HG02798 (cell line): ENCODE measurements around the gene TMEM81.

ENCODE experiments used
- ATAC-seq: cut with Tn5 transposase; IDR thresholded peaks from one replicate; pipeline ENCODE4 v1.9.1; 2021; ENCODE audit warnings: mild to moderate bottlenecking; ENCODE audit not compliant: unreplicated experiment, poor library complexity

Gene TMEM81

DNA sequence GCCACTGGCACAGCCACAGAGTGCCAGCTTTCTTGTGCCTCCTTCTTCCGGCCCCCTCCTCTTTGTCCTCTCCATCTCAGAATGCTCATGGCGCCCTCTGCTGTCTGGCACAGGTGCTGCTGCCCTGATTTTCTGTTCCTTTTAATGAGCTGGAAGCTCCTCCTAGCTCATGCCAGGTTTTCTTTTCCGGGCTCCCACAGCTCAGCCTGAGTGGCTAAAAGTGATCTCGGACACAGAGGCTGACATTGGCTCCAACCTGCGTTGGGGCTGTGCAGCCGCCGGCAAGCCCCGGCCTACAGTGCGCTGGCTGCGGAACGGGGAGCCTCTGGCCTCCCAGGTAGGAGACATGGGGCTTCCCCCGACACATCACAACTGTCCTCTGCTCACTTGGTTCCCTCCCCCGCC, 22.6 kb downstream of the TMEM81 start:
- ATAC-seq = no peak

DNA sequence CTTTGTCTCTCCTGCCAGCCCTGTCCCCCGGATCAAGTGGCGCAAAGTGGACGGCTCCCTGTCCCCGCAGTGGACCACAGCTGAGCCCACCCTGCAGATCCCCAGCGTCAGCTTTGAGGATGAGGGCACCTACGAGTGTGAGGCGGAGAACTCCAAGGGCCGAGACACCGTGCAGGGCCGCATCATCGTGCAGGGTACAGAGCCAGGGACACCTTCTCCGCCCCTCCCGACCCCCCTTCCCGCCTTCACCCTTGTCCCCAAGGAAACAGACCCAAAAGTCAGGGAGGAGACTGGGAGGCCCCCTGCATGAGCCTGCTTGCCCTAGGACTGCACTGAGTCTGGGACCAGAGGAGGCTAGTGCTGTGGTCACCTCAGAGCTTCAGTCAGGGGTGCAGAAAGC, 23.0 kb downstream of the TMEM81 start:
- ATAC-seq = no peak

GRCh38 chr1:205060746-205061145, 23.5 kb downstream of the TMEM81 start:
- no peak for ATAC-seq

DNA sequence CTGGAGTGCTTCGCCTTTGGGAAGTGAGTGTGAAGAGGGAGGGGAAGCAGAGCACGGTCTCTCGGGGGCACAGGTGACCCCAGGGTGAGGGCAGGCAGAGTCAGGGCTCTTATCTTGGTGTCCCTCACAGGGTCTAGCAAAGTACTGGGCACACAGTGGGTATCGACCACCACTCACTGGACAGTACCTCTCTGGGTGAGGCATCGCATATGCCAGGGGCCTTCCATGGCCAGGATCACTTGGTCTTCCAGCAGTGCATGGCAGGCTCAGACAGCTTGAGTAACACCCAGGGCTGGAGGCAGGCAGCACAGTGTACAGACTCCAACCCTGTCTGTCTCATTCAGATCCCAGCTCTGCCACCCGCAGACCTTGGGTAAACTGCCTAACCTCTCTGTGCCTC, 24.6 kb downstream of the TMEM81 start:
- ATAC-seq = no peak

GRCh38 chr1:205058853-205059252, 25.4 kb downstream of the TMEM81 start:
- no peak for ATAC-seq

- no peak for ATAC-seq
Measured at GRCh38 chr1:205057808-205058575, 26.3 kb downstream of the TMEM81 start.

- no peak for ATAC-seq
Measured at GRCh38 chr1:205056956-205057568, 27.2 kb downstream of the TMEM81 start.

GRCh38 chr1:205056188-205056611, 28.1 kb downstream of the TMEM81 start:
- no peak for ATAC-seq

- no peak for ATAC-seq
Measured at GRCh38 chr1:205054013-205054412, 30.2 kb downstream of the TMEM81 start.

GRCh38 chr1:205053296-205053695, 31.0 kb downstream of the TMEM81 start:
- no peak for ATAC-seq

DNA sequence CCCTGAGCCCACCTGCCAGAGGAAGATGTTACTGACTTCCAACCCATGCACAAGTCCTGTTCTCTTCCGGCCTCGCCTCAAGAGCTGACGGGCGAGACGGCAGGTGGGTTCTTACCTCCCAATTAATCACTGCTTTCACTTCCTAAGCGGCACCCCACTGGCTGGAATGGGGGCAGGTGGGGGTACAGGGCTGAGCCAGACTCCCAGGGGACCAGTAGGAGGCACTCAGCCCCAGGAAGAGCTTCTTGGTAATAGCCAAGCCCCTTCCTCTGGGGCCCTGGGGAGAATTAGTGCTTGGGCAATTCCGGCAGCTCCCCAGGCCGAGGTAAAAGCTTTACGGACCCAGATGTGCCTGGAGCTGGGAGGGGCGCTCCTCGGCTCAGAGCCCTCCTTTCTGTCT, 31.6 kb downstream of the TMEM81 start:
- ATAC-seq = no peak

GRCh38 chr1:205049479-205049878, 34.8 kb downstream of the TMEM81 start:
- ATAC-seq = no peak

DNA sequence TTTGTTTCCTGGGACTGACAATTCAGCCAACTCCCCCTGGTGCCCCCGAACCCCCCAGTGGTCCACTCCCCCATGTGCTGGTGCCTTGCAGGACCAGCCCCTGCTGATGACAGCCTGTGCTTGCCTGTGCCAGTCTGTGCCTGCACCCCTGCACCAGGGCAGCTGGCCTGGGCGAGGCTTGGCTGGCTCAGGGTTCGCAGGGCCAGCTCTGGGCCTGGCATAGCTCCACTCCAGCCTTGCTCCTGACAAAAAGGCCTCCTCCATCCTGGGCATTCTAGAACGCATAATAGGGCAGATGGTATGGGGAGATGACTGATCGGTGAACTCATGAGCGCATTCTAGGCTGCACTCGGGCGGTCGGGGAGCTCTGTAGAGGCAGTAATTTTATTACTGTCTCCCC, 35.9 kb downstream of the TMEM81 start:
- ATAC-seq = no peak

DNA sequence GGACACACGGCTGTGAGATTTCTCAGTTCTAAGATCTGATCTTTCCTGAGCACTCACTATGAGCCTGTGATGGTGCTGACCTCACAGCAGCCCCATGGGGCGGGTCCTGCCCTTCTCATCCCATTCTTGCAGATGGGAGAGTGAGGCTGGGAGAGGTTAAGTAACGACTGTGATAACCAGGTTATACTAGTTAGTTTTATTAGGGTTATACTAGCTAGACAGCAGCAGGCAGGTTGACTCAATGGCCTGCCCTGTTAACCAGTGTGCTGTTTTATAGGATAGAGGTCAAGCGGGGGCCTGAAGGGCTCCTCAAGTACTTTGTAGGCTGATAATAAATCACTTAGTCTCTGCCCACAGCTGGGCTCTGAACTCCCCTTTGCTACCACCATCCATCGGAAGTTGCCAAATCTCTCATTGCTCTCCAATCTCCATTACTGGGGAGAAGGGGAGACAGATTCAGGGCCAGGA, 36.5 kb downstream of the TMEM81 start:
- no peak for ATAC-seq

- no peak for ATAC-seq
Measured at GRCh38 chr1:205046870-205047269, 37.4 kb downstream of the TMEM81 start.

GRCh38 chr1:205045146-205045545, 39.1 kb downstream of the TMEM81 start:
- ATAC-seq = no peak

DNA sequence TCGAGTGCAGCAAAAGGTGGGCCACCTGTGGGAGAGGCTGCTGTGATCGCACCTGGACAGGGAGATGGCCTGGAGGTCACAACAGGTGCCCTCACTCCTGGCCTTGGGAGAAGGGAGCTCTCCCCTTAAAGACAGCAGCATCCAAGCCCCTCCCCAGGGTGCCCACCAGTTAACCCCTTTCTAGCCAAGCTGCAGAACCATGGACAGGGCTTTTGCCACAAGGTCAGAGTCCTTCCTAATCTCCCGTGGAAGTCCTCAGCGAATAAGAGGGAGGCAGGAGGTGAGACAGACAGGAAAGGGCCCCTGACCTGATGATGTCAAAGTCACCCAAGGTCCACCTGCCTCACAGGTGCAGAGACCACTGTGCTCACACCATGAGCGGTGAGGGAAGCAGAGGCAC, 39.5 kb downstream of the TMEM81 start:
- no peak for ATAC-seq

DNA sequence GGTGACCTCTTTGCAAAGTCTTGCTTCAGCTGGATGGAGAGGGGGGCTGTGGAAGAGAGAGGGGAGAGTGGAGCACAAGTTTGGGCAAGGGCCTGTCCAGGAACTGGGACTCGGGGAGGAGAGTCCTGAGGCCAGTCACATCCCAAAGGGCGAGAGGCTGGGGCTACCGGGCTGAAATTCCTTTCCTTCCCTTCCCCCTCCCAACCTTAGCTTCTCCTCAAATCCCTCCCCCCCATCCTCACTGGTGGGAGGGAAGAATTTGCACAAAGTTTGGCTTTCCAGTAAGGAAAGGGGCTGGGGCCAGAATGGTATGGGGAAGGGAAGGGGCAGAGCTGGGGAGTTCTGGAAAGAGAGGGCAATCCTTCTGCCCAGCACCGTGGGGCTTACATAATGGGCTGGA, 40.4 kb downstream of the TMEM81 start:
- ATAC-seq = no peak

GRCh38 chr1:205042911-205043806, 41.1 kb downstream of the TMEM81 start, which contains the start of gene CNTN2:
Gene CNTN2 (plus strand): TSS chr1:205043212. CDS start chr1:205053186, 9,974 bp downstream.
- no peak for ATAC-seq

DNA sequence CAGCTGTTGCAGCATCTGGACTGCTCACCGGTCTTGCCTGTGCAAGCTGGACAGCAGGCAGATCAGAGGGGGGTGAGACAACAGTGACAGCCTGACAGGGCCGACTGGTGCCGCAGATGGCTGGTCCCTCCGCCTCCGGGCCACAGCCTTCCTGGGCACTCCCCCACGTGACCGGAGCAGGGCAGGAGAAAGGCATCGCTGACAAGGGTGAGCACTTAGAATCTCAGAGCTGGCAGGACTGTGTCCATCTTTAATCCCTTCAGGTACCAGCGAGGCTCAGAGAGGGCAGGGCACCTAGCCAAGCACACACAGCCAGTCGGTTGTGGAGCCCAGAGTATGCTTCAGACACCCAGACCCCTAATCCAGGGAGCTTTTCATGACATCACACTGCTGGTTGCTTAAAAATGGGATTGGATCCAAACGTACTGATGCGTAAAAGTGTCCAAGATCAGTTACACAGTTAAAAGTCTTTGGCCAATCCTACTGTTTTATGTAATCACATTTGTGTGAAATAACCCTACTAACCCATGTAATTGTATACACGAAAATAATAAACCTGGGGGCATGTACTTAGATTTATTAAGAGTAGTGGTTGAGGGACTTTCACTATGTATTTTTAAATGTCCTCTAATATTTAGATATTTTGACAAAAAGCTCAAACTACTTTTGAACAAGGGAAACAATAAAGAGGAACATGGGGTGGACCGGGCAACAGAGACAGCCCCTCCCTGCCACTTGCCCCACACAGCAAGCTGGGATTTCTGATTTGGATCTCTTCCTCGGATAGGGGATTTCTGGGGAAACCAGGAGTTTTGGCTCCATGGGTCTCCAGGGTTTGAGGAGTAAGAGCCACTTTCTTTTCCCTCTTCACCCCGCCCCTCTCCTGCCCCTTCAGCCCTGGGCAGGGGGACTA, 42.0 kb downstream of the TMEM81 start:
- no peak for ATAC-seq
